ENCODE results near the gene YAF2.

YAF2 gene

GRCh38 chr12:42143452-42144157 lies 94.4 kb downstream of the YAF2 start:
- peak in 1 of 2 experiments; percentile 16 for DNase-seq

- DNase-seq: no peak
Observed at GRCh38 chr12:42141981-42142606, 96.0 kb downstream of the YAF2 start.

DNA sequence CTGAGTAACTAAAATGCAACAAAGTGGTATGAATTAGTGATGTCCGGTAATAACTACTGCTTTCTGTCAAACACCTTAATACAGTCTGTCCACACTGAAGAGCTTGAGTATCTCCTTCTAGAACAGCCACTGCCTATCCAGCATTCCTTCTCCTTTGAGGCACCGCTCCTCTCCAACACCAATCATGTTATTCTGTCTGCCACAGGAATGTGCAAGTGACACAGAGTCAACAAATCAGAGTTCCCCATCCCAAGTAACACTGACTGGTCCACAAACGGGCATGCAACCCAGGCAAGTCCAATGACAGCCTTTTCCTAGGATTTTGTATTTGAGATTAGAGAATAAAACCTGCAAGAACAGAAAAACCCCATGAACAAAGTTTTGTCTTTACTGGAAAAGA lies 97.1 kb downstream of the YAF2 start:
- DNase-seq: no peak

DNA sequence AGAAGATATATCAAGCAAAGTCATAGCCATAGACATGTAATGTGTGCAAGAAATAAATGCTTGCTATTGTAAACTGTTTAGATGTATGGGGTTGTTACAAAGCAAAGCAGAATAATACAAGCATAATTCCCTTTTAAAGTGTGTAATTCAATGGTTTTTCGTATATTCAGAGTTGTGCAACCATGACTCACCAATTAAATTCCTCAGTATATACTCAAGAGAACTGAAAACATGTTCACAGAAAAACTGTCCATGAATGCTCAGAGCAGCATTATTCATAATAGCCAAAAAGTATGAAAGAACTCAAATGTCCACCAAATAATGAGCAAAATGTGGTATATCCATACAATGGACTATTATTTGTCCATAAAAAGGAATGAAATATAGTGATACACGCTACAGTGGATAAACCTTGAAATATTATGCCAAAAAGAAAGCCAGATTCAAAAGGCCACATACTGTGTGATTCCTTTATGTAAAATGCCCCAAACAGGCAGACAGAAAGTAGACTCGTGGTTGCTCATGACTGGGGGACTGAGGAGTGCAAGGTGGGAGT lies 102.7 kb downstream of the YAF2 start:
- DNase-seq: no peak

DNA sequence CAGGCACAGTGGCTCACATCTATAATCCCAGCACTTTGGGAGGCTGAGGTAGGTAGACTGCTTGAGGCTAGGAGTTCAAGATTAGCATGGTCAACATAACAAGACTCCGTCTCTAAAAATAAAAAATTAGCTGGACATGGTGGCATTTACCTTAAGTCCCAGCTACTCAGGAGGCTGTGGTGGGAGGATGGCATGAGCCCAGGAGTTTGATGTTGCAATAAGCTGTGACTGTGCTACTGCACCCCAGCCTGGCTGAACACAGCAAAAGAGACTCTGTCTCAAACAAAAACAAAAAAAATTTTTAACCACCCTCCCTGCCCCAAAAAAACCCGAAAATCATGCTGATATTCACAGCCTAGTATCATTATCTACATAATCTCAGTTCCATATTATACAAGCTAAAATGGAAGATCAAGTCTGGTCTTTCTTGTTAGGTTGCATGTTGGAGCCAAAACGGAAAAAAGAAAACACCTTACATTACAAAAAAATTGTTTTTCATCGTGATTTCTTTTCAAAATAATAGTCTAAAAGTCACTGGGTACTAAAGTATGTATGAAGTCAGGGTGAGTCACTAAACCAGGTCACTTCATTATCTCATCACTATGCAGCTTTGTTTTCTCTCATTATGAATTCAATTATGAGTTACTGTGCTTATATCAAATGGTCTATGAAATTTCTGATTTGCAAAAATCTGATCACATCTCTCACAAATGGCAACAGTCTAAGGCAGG lies 107.2 kb downstream of the YAF2 start:
- DNase-seq: no peak

- DNase-seq: no peak
Observed at GRCh38 chr12:42129595-42130204, 108.3 kb downstream of the YAF2 start.

DNA sequence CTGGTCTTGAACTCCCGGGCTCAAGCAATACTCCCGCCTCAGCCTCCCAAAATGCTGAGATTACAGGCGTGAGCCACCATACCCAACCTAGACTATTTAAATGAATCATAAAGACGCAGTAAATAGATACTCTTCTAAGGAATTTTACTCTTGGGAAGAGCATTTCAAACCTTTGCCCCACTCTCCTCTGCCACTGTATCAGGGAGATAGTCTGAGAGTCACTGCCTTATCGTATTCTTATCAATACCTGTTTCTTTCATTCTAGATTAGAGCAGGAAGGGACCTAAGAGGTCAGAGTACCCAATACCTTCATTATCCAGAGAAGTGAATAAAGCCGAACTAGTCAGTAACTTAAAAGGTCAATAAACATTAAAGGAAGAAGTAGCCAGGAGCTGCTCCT lies 109.2 kb downstream of the YAF2 start:
- DNase-seq: no peak

DNA sequence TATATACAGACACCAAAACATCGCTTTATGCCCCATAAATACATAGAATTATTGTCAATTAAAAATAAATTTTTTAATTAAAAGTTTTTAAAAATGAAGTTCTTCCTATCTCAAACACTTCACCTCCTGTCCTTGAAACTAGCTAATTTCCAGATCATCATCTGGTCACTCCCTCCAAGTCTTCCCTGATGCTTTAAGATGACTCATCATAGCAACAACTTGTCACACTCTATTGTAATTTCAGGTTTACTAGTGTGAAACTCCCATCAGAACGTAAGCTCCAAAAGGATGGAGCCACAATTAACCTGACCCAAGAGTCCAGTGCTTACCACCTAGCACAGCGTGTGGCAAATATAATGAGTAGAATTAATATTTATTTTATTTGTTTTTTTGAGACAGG lies 109.7 kb downstream of the YAF2 start:
- no peak for DNase-seq

- DNase-seq: no peak
Observed at GRCh38 chr12:42126963-42127362, 111.1 kb downstream of the YAF2 start.

GRCh38 chr12:42125388-42125767 lies 112.7 kb downstream of the YAF2 start:
- no peak for DNase-seq

- DNase-seq: no peak
Observed at GRCh38 chr12:42124764-42125387, 113.2 kb downstream of the YAF2 start.

DNA sequence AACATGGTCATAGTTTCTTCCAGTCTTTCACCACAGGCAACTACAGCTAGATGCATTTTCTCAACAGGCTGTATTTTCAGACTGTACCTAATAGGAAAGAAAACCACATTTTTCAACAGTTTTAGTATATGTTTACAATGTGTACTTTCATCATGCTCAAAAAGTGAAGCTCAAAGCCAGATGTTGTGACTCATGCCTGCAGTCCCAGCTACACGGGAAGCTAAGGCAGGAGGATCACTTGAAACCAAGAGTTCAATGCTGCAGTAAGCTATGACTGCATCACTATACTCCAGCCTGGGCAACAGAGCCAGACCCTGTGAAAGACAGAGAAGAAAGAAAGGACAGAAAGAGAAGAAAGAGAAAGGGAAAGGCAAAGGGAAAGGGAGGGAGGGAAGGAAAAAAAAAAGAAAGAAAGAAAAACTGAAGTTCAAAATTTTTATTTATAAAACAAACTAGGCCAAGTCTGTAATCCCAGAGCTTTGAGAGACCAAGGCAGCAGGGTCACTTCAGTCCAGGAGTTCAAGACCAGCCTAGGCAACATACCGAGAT lies 118.9 kb downstream of the YAF2 start:
- no peak for DNase-seq

DNA sequence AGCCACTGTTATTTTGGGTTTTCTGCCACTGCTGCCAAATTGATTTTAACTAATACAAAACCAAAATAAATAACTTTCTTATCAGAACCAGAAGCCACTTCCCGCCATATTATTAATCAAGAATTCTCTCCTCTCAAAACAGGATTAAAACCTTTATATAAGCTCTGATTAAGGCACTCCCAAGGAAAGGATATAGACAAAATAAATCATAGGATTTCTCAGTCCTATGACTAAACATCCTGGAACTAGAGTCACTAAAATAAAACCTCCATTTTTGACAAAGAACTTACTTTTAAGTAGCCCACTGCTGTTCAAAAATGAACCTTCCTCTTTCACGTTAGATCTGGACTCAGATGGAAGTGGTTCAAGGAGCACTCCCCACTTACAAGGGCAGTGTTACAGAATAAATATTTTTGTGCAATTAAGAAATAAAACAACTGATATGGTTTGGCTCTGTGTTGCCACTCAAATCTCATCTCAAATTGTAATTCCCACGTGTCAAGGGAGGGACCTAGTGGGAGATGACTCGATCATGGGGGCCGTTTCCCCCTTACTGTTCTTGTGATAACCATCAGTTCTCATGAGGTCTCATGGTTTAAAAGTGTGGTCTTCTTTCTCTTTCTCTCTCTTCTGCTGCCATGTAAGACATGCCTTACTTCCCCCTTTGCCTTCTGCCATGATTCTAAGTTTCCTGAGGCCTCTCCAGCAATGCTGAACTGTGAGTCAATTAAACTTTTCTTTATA lies 119.7 kb downstream of the YAF2 start:
- no peak for DNase-seq

GRCh38 chr12:42109031-42109430 lies 129.0 kb downstream of the YAF2 start:
- no peak for DNase-seq

Measured in NCI-H1930 (cell line).